ENCODE measurements around the gene PGBD5.

PGBD5 gene

GRCh38 chr1:230330157-230330556 is 96.0 kb downstream of the PGBD5 start:
- Histone ChIP-seq H3K27ac (ENCODE audit: low read depth, low read length) (no peak overlapping the region), H3K36me3 (ENCODE audit: control insufficient read depth in 1 of 2, insufficient read depth in 2 of 2, low read length in 2 of 2) (no peaks in the 10 kb centered on the region), H3K4me3 (ENCODE audit: low read depth in 1 of 2, low read length in 2 of 2) (no peak overlapping the region), H3K4me1 (ENCODE audit: control insufficient read depth in 1 of 2, insufficient read depth in 2 of 2, low read length in 2 of 2) (no peaks in the 10 kb centered on the region), H3K27me3 (ENCODE audit: control insufficient read depth in 1 of 2, insufficient read depth in 2 of 2, low read length in 2 of 2) (no peaks in the 10 kb centered on the region), H3K9ac (ENCODE audit: low read depth in 1 of 2, low read length in 2 of 2) (no peak overlapping the region), H3K9me3 (ENCODE audit: control insufficient read depth in 1 of 2, low read length in 2 of 2) (no peaks in the 10 kb centered on the region)

DNA sequence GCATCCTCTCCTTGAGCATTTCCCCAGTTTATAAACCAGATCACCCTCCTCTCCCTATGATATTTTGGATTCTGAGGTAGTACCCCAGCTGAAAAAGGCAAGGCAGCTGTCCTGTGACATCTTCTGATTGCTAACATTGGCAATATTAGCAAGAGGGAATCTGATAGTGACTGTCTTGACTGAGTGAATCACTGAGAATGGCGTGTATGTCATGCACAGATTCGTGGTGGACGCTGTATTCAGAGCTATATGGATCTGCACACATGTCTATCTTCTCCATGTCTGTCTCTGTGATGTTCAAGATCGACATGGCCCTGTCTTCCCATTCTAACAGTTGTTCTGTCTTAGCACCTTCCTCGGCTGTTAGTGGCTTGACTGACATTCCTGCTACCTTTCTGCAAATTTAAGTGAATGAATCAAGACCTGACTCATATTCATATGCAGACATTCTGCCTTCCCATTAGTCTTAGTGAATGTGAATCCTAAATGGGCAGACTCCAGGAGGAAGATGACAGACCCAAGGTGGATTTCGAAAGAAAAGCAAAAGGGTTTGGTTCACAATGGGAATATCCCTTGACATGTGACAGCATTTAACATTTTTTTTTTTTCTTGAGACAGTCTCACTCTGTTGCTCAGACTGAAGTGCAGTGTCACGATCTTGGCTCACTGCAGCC is 97.7 kb downstream of the PGBD5 start:
- no peaks in the 10 kb centered on the region for H3K36me3 ChIP-seq (ENCODE audit: control insufficient read depth in 1 of 2, insufficient read depth in 2 of 2, low read length in 2 of 2)
- H3K9ac ChIP-seq (ENCODE audit: low read depth in 1 of 2, low read length in 2 of 2): no peak overlapping the region
- no peaks in the 10 kb centered on the region for H3K9me3 ChIP-seq (ENCODE audit: control insufficient read depth in 1 of 2, low read length in 2 of 2)
- H3K4me3 ChIP-seq (ENCODE audit: low read depth in 1 of 2, low read length in 2 of 2): no peak overlapping the region
- no peaks in the 10 kb centered on the region for H3K27me3 ChIP-seq (ENCODE audit: control insufficient read depth in 1 of 2, insufficient read depth in 2 of 2, low read length in 2 of 2)
- no peak overlapping the region for H3K27ac ChIP-seq (ENCODE audit: low read depth, low read length)
- H3K4me1 ChIP-seq (ENCODE audit: control insufficient read depth in 1 of 2, insufficient read depth in 2 of 2, low read length in 2 of 2): no peaks in the 10 kb centered on the region

DNA sequence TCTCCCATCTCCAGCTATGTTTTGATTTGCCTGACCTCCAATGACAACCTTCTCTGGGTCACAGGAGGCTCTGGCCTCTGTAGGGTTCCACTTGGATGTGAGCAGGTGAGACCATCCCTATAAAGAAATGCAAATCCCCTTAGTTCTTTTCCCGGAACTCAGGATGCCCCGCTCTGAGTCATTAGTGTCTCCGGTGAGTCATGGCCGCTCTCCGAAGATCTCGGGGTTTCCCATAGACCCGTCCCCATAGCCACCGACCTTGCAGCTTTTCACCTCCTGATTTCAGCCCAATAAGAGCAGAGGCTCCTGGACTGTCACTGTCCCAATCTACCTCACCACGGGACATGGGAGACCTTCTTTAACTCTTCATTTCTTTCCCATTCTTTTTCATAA is 98.2 kb downstream of the PGBD5 start:
- Histone ChIP-seq H3K27me3 (ENCODE audit: control insufficient read depth in 1 of 2, insufficient read depth in 2 of 2, low read length in 2 of 2) (no peaks in the 10 kb centered on the region), H3K4me3 (ENCODE audit: low read depth in 1 of 2, low read length in 2 of 2) (no peak overlapping the region), H3K36me3 (ENCODE audit: control insufficient read depth in 1 of 2, insufficient read depth in 2 of 2, low read length in 2 of 2) (no peaks in the 10 kb centered on the region), H3K9me3 (ENCODE audit: control insufficient read depth in 1 of 2, low read length in 2 of 2) (no peaks in the 10 kb centered on the region), H3K9ac (ENCODE audit: low read depth in 1 of 2, low read length in 2 of 2) (no peak overlapping the region), H3K4me1 (ENCODE audit: control insufficient read depth in 1 of 2, insufficient read depth in 2 of 2, low read length in 2 of 2) (no peaks in the 10 kb centered on the region), H3K27ac (ENCODE audit: low read depth, low read length) (no peak overlapping the region)

DNA sequence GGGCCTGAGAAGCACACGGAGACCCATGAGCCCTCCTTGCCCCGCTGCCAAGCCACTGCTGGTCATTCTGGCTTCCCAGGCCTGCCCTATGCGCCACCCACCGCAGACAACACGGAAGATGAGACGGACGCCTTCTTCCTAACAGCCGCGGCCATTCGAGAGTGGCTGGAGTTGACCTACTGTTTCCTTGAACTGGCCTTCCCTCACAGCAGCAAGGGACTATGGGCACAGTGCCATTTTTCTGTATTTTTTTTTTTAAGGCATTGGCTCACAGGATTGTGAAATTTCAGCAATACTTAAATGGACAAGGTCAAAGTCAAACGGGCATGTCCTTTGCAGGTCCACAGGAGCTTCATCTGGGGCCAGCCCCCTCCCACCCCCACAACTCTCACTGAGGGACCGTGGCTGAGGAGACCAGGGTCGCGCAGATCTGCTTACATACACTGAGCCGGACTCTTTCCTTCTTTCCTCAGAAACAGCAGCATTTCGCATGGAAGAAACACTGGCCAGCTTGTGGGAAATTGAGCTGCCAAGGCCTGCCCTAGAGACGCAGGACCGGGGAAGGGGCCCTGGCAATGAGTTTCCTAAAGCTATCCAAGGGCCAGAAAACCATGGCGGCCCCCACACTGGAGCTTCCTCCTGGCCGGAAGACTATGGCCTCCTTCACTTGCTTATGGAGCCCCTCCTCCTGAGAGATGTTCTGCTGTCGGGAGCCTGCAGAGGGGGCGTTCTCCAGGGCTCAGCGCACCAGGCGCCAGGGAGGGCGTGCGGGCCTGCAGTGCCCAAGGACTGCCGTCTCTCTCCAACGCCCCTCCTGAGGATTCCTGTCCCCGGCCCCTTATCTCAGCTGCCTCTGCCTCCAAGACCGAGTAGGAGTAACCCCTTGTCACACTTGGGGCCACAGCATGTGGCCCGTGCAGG is 98.9 kb downstream of the PGBD5 start:
- Histone ChIP-seq H3K9me3 (ENCODE audit: control insufficient read depth in 1 of 2, low read length in 2 of 2) (no peaks in the 10 kb centered on the region), H3K4me1 (ENCODE audit: control insufficient read depth in 1 of 2, insufficient read depth in 2 of 2, low read length in 2 of 2) (no peaks in the 10 kb centered on the region), H3K9ac (ENCODE audit: low read depth in 1 of 2, low read length in 2 of 2) (no peak overlapping the region), H3K27me3 (ENCODE audit: control insufficient read depth in 1 of 2, insufficient read depth in 2 of 2, low read length in 2 of 2) (no peaks in the 10 kb centered on the region), H3K27ac (ENCODE audit: low read depth, low read length) (no peak overlapping the region), H3K36me3 (ENCODE audit: control insufficient read depth in 1 of 2, insufficient read depth in 2 of 2, low read length in 2 of 2) (no peaks in the 10 kb centered on the region), H3K4me3 (ENCODE audit: low read depth in 1 of 2, low read length in 2 of 2) (no peak overlapping the region)

DNA sequence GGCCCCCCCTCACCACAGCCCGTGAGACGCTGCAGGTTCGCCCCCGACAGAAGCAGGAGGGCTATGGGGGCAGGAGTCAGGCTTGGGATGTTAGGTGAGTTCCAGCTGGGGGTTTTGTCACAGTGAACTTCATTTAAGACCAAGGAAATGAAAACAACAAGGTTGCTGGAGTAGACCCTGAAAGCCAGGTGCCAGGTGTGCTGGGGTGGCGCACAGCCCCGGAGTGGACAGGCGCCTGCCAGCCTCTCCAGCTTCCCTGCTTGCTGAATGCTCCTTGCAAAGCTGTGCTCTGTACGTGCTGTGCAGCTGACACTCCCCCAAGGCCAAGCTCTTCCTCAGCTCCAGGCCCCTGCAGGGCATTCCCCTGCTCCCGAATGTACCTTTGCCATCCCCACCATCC is 102.4 kb downstream of the PGBD5 start:
- no peak overlapping the region for H3K9ac ChIP-seq (ENCODE audit: low read depth in 1 of 2, low read length in 2 of 2)
- H3K4me1 ChIP-seq (ENCODE audit: control insufficient read depth in 1 of 2, insufficient read depth in 2 of 2, low read length in 2 of 2): no peaks in the 10 kb centered on the region
- H3K36me3 ChIP-seq (ENCODE audit: control insufficient read depth in 1 of 2, insufficient read depth in 2 of 2, low read length in 2 of 2): no peaks in the 10 kb centered on the region
- H3K27ac ChIP-seq (ENCODE audit: low read depth, low read length): no peak overlapping the region
- no peaks in the 10 kb centered on the region for H3K27me3 ChIP-seq (ENCODE audit: control insufficient read depth in 1 of 2, insufficient read depth in 2 of 2, low read length in 2 of 2)
- H3K9me3 ChIP-seq (ENCODE audit: control insufficient read depth in 1 of 2, low read length in 2 of 2): no peaks in the 10 kb centered on the region
- no peak overlapping the region for H3K4me3 ChIP-seq (ENCODE audit: low read depth in 1 of 2, low read length in 2 of 2)

GRCh38 chr1:230322967-230323547 is 103.1 kb downstream of the PGBD5 start:
- peaks cover 0 to under 1% of the 10 kb centered on the region in 2 donors for H3K4me1 ChIP-seq (ENCODE audit: control insufficient read depth in 1 of 2, insufficient read depth in 2 of 2, low read length in 2 of 2)
- no peak overlapping the region for H3K27ac ChIP-seq (ENCODE audit: low read depth, low read length)
- H3K27me3 ChIP-seq (ENCODE audit: control insufficient read depth in 1 of 2, insufficient read depth in 2 of 2, low read length in 2 of 2): no peaks in the 10 kb centered on the region
- no peak overlapping the region for H3K9ac ChIP-seq (ENCODE audit: low read depth in 1 of 2, low read length in 2 of 2)
- no peaks in the 10 kb centered on the region for H3K9me3 ChIP-seq (ENCODE audit: control insufficient read depth in 1 of 2, low read length in 2 of 2)
- H3K4me3 ChIP-seq (ENCODE audit: low read depth in 1 of 2, low read length in 2 of 2): no peak overlapping the region
- H3K36me3 ChIP-seq (ENCODE audit: control insufficient read depth in 1 of 2, insufficient read depth in 2 of 2, low read length in 2 of 2): no peaks in the 10 kb centered on the region

DNA sequence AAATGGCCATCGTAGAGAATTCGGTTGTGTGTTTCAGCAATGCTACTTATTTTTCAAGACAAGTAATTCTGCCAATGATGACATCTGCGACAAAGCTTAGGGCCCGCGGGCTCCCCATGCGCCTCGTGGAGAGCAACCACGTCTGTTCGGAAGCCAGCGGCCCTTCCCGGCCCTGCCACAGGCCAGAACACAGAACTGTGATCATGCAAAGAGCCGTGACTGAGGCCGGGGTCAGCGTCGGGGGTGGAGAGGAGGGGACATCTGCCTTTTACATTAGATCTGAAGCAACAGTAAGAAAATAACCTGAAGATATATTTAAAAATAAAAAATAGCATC is 103.7 kb downstream of the PGBD5 start:
- H3K4me3 ChIP-seq (ENCODE audit: low read depth in 1 of 2, low read length in 2 of 2): no peak overlapping the region
- H3K27me3 ChIP-seq (ENCODE audit: control insufficient read depth in 1 of 2, insufficient read depth in 2 of 2, low read length in 2 of 2): no peaks in the 10 kb centered on the region
- no peaks in the 10 kb centered on the region for H3K9me3 ChIP-seq (ENCODE audit: control insufficient read depth in 1 of 2, low read length in 2 of 2)
- H3K36me3 ChIP-seq (ENCODE audit: control insufficient read depth in 1 of 2, insufficient read depth in 2 of 2, low read length in 2 of 2): no peaks in the 10 kb centered on the region
- H3K9ac ChIP-seq (ENCODE audit: low read depth in 1 of 2, low read length in 2 of 2): no peak overlapping the region
- H3K4me1 ChIP-seq (ENCODE audit: control insufficient read depth in 1 of 2, insufficient read depth in 2 of 2, low read length in 2 of 2): peaks cover 0 to 3% of the 10 kb centered on the region in 2 donors
- H3K27ac ChIP-seq (ENCODE audit: low read depth, low read length): no peak overlapping the region

GRCh38 chr1:230321741-230322420 is 104.3 kb downstream of the PGBD5 start:
- no peaks in the 10 kb centered on the region for H3K27me3 ChIP-seq (ENCODE audit: control insufficient read depth in 1 of 2, insufficient read depth in 2 of 2, low read length in 2 of 2)
- H3K27ac ChIP-seq (ENCODE audit: low read depth, low read length): no peak overlapping the region
- peaks cover 0 to 3% of the 10 kb centered on the region in 2 donors for H3K4me1 ChIP-seq (ENCODE audit: control insufficient read depth in 1 of 2, insufficient read depth in 2 of 2, low read length in 2 of 2)
- no peaks in the 10 kb centered on the region for H3K36me3 ChIP-seq (ENCODE audit: control insufficient read depth in 1 of 2, insufficient read depth in 2 of 2, low read length in 2 of 2)
- no peak overlapping the region for H3K4me3 ChIP-seq (ENCODE audit: low read depth in 1 of 2, low read length in 2 of 2)
- H3K9ac ChIP-seq (ENCODE audit: low read depth in 1 of 2, low read length in 2 of 2): no peak overlapping the region
- H3K9me3 ChIP-seq (ENCODE audit: control insufficient read depth in 1 of 2, low read length in 2 of 2): no peaks in the 10 kb centered on the region

GRCh38 chr1:230321341-230321740 is 104.8 kb downstream of the PGBD5 start:
- Histone ChIP-seq H3K36me3 (ENCODE audit: control insufficient read depth in 1 of 2, insufficient read depth in 2 of 2, low read length in 2 of 2) (no peaks in the 10 kb centered on the region), H3K4me3 (ENCODE audit: low read depth in 1 of 2, low read length in 2 of 2) (no peak overlapping the region), H3K4me1 (ENCODE audit: control insufficient read depth in 1 of 2, insufficient read depth in 2 of 2, low read length in 2 of 2) (peaks cover 0 to 3% of the 10 kb centered on the region in 2 donors), H3K9me3 (ENCODE audit: control insufficient read depth in 1 of 2, low read length in 2 of 2) (no peaks in the 10 kb centered on the region), H3K9ac (ENCODE audit: low read depth in 1 of 2, low read length in 2 of 2) (no peak overlapping the region), H3K27me3 (ENCODE audit: control insufficient read depth in 1 of 2, insufficient read depth in 2 of 2, low read length in 2 of 2) (no peaks in the 10 kb centered on the region), H3K27ac (ENCODE audit: low read depth, low read length) (no peak overlapping the region)

- Histone ChIP-seq H3K9me3 (ENCODE audit: control insufficient read depth in 1 of 2, low read length in 2 of 2) (no peaks in the 10 kb centered on the region), H3K4me1 (ENCODE audit: control insufficient read depth in 1 of 2, insufficient read depth in 2 of 2, low read length in 2 of 2) (peaks cover 0 to 3% of the 10 kb centered on the region in 2 donors), H3K27ac (ENCODE audit: low read depth, low read length) (no peak overlapping the region), H3K4me3 (ENCODE audit: low read depth in 1 of 2, low read length in 2 of 2) (no peak overlapping the region), H3K9ac (ENCODE audit: low read depth in 1 of 2, low read length in 2 of 2) (no peak overlapping the region), H3K27me3 (ENCODE audit: control insufficient read depth in 1 of 2, insufficient read depth in 2 of 2, low read length in 2 of 2) (no peaks in the 10 kb centered on the region), H3K36me3 (ENCODE audit: control insufficient read depth in 1 of 2, insufficient read depth in 2 of 2, low read length in 2 of 2) (no peaks in the 10 kb centered on the region)
Observed at GRCh38 chr1:230320804-230321203, 105.3 kb downstream of the PGBD5 start.

Data from duodenal mucosa (tissue), 2 donors.